Measurements from ENCODE around the gene BTBD9.

DNA sequence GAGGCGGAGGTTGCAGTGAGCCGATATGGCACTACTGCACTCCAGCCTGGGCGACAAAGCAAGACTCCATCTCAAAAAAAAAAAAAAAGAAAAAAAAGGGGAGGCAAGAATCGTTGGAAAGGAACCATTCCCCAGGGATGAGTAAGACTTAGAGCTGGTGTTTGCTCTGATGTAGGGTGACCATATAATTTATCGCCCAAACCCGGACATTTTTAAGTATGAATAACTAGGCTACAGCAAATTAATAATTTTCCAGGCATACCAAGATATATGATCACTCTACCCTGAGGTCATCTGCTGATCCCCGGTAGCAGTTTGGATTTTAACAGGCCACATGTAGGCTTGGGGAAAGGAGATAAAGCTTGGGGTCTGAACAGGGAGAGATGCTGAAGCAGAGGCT lies 260.9 kb downstream of the BTBD9 start:
- TF ChIP-seq, protein P1, sequence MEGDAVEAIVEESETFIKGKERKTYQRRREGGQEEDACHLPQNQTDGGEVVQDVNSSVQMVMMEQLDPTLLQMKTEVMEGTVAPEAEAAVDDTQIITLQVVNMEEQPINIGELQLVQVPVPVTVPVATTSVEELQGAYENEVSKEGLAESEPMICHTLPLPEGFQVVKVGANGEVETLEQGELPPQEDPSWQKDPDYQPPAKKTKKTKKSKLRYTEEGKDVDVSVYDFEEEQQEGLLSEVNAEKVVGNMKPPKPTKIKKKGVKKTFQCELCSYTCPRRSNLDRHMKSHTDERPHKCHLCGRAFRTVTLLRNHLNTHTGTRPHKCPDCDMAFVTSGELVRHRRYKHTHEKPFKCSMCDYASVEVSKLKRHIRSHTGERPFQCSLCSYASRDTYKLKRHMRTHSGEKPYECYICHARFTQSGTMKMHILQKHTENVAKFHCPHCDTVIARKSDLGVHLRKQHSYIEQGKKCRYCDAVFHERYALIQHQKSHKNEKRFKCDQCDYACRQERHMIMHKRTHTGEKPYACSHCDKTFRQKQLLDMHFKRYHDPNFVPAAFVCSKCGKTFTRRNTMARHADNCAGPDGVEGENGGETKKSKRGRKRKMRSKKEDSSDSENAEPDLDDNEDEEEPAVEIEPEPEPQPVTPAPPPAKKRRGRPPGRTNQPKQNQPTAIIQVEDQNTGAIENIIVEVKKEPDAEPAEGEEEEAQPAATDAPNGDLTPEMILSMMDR (IDR thresholded peaks at IDR 0.05 in 4 of 5, conservative IDR thresholded peaks at IDR 0.05 in 1 of 5), result no peak
- TF ChIP-seq POLR2A (IDR thresholded peaks at IDR 0.05), result no peak
